GM18907 (cell line): ENCODE data around the gene SPIRE2.
A peak's percentile ranks its signal among the peaks of the same experiment; 100 is the strongest.
"Not testable (repeated sequence)": the region's sequence is repeated elsewhere in the genome, so short reads cannot be mapped to it uniquely, and the experiment has no call there.

Experiments
- ATAC-seq: cut with Tn5 transposase; IDR thresholded peaks from one replicate; pipeline ENCODE4 v1.9.1; 2021; ENCODE audit warnings: mild to moderate bottlenecking, moderate library complexity; ENCODE audit not compliant: unreplicated experiment

Gene SPIRE2

DNA sequence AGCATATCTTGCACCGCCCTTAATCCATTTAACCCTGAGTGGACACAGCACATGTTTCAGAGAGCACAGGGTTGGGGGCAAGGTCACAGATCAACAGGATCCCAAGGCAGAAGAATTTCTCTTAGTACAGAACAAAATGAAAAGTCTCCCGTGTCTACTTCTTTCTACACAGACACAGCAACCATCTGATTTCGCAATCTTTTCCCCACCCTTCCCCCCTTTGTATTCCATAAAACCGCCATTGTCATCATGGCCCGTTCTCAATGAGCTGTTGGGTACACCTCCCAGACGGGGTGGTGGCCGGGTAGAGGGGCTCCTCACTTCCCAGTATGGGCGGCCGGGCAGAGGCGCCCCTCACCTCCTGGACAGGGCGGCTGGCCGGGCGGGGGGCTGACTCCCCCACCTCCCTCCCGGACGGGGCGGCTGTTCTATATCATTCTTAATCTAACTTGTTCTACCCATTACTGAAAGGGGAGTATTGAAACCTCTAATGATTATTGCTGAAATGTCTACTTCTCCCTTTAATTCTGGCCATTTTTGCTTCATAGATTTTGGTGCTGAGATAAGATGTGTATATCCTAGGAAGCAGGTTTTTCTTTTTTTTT lies 21.6 kb upstream of the SPIRE2 start:
- not testable (repeated sequence) for ATAC-seq

DNA sequence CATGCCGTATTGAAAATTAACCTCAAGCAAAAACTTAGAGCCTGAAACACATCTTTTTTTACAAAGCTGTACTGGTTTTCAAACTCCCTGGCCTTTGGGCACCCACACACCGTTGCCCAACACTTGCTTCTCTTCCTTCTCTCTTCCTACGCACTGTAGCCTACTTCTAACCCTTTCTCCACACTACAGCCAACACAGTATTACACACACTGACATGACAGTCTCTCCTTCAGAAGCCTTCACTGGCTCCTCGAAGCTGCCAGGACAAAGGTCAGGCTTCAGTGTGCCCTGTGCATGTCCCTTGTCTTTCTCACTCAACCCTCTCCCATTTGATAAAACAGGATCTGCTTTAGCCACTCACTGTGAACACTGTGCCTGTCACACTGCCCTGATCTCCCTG lies 19.8 kb upstream of the SPIRE2 start:
- ATAC-seq = no peak

DNA sequence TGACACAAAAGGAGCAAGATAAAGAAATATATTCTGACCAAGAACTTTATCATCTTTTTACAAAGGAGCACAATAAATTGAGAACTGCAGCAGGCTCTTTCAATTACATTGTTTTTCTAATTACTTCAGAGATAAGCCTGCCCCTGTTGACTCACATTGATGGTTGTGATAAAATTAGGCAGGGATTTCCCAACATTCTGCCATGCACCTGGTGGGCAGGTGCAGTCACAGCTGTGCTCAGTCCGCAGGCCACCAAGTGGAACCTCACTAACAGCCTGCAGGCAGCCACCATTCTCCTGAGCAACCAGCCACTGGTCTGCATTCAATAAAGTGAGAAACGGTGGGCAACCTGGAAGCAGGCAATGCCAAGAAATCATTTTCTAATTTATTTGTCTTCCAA lies 17.0 kb upstream of the SPIRE2 start:
- ATAC-seq = no peak

DNA sequence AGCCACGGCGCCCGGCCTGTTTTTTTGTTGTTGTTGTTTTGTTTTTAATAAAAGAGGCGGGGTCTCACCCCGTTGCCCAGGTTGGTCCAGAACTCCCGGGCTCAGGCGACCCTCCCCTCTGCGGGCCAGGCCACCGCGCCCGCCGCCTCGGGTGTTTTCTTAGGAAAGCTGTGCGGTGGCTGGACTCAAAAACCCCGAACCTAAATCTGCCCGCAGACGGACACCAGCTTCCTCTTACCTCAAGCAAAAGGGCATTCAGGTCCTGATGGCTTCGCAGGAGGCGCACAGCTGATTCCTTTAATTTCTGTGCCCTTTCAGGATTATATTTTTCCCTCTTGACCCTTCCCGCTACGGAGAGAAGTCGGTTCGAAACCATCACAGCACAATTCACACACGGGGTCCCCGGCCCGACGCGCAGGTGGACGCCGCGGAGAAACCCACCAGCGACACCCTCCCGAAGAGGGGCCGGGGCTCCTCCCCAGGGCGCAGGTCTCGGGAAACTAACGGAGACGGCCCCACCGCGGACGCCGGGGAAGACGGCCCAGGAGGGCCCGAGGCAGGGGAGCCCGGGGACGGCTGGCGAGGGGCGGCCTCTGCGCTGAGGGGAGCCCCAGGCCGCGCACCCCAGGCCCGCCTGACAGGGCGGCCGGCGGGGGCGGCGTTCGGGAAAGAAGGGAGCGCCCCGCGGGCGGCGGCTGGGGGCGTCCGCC lies 12.5 kb upstream of the SPIRE2 start:
- peak; percentile 37 for ATAC-seq

DNA sequence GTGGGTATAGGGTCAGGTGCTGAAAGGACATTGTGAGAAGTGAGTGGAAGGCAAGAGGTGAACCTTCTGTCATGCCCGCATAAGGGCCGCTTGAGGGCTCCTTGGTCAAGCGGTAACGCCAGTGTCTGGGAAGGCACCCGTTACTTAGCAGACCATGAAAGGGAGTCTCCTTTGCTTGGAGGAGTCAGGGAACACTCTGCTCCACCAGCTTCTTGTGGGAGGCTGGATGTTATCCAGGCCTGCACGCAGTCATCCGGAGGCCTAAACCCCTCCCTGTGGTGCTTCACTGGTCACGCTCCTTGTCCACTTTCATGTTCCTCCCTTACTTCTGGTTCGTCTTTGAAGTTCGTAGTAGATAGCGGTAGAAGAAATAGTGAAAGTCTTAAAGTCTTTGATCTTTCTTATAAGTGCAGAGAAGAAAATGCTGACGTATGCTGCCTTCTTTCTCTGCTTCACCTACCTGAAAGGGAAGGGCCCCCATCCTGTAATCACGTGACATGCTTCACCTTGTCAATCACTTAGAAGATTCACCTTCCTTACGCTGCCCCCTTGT lies 9.3 kb upstream of the SPIRE2 start:
- ATAC-seq = not testable (repeated sequence)

DNA sequence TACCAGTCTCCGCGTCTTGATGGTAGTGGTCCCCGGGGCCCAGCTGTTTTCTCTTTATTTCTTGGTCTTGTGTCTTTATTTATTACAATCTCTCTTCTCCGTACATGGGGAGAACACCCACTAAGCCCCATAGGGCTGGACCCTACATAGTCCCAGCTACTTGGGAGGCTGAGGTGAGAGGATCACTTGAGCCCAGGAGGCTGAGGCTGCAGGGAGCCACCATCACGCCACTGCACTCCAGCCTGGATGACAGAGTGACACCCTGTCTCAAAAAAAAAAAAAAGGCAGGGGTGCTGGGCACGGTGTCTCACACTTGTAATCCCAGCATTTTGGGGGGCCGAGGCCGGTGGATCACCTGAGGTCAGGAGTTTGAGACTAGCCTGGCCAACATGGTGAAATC lies 8.8 kb upstream of the SPIRE2 start:
- not testable (repeated sequence) for ATAC-seq

DNA sequence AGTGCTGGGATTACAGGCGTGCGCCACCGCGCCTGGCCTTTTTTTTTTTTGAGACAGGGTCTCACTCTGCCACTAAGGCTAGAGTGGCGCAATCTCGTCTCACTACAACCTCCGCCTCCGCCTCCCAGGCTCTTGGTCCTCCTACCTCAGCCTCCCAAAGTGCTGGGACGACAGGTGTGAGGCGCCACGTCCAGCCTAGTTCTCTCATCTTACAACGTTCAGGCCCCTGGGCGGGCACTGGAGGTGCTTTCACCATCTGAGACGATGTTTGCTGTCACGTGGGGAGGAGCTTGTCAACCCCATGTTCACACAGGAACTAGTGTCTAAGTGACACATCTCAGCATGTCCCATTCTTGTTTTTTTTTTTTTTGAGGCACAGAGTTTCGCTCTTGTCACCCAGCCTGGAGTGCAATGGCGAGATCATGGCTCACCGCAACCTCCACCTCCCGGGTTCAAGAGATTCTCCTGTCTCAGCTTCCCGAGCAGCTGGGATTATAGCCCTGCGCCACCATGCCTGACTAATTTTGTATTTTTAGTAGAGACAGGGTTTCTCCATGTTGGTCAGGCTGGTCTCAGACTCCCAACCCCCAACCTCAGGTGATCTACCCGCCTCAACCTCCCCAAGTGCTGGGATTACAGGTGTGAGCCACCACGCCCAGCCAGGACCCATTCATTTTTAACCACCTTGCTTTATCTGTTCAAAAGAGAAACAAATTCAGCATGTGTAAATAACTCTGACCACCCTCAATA lies 6.7 kb upstream of the SPIRE2 start:
- ATAC-seq = no peak

DNA sequence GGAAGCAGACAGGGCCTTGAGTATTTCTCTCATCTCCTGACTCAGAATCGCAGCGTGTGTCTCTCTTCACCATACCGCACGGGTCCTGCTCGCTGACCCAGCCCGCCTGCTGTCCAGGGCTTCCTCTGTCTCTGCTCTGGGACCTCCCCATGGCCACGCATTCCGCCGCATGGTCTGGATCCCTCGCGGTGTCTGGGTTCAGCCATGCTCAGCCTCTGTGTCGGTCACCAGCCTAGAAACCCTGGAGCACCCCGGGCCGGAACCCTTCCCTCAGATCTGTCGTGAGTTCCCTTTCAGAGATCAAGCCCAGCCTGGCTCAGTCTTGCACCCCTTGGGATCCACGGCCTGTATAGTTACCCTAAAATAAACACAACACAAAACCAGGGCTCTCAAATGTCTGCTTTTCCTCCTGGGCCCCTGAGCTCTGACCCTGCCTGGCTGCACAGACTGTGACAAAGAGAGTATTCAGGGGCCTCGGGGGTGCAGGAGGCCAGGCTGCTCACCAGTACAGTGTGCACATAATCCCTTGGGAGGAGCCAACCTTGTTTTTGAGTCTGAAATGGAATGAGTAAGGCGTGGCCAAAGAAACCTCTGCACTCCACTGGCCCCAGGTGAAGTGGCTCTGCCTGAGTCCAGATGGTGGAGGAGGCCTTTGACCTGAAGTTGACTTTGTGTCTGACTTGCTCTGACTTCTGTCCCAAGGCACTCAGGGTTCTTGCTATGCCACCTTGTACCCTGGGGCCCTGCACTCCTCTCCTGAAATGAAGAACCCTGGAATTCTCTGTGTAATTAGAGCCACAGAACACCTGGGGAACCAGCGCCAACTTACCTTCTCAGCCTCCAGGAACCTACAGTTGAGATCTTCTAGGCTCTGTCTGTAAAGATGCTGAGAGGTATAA lies 5.8 kb upstream of the SPIRE2 start:
- no peak for ATAC-seq

DNA sequence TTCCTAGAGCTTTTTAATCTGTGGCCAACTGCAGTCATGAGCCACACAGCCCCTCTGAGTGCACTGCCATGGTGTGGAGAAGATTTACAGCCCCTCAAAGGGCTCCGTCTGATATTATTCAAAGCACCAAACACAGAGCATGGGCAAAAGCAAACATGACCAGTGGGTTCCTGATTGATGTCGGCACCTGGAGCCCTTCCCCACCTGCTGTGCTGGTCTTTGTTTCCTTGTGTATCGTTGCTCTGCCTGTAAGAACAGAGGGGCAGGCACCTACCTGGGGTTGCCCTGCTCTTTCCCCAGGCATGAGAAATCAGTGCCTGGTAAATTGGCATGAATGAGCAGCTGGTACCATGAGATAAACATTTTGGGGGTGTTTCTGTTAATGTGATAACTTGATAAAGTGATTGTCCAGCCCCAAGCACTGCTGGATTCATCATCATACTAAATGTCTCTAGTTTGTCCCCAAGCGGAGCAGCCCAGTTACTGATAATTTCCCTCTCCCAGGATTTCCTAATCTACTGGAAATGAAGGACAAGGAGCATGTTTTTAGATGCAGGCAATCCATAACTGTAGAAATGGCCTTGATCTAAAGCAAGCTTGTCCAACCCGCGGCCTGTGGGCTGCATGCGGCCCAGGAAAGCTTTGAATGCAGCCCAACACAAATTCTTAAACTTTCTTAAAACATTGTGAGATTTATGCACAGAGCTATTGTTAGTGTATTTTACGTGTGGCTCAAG lies 5.0 kb upstream of the SPIRE2 start:
- ATAC-seq = no peak

DNA sequence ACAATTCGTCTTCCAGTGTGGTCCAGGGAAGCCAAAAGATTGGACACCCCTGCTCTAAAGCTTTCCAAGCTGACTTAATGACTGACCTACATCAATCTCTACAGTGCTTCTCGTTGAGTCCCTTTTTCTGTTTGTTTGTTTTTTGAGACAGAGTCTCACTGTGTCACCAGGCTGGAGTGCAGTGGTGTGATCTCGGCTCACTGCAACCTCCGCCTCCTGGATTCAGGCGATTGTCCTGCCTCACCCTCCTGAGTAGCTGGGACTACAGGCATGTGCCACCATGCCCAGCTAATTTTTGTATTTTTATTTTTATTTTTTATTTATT lies 4.5 kb upstream of the SPIRE2 start:
- not testable (repeated sequence) for ATAC-seq

DNA sequence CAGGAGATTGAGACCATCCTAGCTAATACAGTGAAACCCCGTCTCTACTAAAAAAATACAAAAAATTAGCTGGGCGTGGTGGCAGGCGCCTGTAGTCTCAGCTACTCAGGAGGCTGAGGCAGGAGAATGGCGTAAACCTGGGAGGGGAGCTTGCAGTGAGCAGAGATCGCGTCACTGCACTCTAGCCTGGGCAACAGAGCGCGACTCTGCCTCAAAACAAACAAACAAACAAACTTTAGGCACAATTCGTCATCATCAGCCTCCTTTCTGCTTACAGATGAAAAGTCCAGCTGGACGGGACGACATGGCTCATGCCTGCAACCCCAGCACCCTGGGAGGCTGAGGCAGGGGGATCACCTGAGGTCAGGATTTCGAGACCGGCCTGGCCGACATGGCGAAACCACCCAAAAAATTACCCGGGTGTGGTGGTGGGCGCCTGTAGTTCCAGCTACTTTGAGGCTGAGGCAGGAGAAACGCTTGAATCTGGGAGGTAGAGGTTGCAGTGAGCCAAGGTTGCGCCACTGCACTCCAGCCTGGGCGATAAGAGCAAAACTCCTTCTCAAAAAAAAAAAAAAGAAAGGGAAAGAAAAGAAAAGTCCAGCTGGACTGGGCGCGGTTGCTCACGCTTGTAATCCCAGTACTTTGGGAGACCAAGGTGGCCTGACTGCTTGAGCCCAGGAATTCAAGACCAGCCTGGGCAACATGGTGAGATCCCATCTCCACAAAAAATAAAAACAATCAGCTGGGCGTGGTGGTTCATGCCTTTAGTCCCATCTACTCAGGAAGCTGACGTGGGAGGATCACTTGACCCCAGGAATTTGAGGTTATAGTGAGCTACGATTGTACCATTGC lies 1.5 kb upstream of the SPIRE2 start:
- no peak for ATAC-seq

DNA sequence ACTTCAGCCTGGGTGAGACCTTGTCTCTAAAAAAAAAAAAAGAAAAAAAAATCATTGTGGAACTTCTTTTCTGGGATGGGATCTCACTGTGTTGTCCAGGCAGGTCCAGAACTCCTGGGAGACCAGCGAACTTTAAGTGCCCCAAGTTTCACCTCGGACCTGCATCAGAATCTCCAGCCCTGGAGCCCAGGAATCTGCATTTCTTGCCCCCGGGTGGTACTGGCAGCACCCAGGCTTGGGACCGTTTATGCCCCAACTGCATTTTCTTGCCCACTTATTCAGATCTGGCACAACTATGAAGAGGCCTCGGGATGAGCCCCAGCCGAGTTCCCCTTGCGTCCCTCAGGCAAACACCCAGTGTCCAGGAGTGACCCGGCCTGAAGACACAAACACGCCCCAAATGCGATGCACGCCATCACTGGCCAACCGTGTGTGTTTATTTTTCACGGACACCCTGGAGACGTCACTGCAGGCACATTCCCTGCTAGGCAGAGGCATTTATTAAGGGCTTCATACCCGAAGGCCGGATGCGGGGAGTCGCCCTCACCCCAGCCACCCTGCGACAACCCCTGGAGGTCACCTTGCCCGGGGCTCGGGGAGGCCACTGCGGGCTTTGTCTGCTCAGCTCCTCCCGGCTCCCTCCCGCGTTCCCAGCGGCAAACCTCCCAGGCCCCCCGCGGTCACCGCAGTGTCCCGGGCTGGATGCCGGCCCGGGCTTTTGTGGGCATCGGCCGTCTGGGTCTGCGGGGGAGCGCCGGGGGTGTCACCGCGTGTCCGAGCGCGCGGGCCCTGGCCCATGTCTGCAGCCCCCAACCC lies 684 bp upstream of the SPIRE2 start:
- ATAC-seq = no peak

DNA sequence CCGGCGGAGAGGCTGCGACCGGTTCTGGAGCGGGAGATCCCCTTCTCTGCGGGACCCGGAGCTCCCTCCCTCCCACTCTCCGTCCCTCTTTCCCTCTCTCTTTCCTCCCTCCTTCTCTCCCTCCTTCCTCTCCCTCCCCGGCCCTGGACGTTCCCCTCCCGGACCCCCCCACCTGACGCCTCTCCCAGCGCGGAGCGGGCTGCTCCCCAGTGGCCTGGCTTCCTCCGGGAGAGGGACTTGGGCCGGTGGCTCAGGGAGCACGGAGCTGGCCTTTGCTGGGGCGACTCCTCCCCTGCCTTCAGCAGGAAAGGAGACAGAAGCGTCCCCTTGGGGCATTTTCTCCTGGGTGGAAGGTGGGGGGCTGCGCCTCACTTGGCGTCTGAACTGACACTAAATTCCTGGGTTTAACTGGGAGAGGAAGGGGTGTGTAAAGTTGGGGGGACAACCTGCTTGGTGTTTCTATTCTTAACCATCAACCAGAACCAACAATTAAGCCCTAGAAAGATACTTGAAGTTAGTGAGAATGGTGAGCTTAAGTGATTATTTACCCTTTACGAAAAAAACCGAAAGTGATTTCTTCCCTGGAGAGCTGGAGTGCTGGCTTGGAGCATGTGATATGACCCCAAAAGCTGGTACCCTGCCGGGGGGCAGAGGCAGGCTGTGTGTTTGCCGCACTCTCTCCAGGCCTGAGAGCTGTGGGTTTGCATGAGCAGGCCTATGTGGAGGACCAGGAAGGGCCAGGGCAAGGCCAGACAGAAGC lies 775 bp downstream of the SPIRE2 start:
- no peak for ATAC-seq

DNA sequence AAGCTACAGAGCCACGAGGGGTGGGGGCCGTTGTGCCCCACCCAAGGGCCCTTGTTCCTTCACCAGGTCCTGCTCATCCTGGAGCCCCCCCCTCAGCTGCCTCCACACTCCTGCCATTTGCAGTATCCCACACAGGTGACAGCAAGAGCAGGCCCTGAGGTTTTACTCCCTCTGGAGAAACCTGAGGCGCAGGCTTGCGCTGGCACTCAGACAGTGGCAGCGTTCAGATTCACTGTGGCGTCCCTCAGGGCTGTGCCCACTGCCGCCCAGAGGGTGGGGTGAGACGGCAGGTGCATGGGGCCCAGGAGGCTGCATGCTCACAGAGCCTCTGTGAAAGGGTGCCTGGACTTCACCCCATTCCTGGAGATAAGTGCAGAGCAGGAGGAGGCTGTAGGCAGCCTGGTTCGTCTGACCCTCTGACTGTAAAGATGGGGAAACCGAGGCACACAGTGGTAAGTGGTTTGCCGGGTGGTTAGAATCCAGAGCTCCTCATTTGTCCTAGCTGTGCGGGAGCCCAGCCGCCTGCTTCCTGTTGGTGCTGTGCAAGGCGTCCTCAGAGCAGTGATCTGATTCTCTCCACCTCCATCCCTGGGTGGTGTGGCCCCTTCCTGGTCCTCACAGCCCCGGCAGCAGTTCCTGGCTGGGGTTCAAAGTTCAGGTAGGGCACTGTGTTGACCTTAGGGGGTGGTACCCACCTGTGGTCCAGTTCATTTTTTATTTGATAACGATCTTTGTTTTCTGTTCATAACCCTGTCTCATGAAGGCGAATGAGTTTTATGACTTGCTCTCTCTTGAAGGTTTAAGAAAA lies 1.6 kb downstream of the SPIRE2 start:
- ATAC-seq = no peak

DNA sequence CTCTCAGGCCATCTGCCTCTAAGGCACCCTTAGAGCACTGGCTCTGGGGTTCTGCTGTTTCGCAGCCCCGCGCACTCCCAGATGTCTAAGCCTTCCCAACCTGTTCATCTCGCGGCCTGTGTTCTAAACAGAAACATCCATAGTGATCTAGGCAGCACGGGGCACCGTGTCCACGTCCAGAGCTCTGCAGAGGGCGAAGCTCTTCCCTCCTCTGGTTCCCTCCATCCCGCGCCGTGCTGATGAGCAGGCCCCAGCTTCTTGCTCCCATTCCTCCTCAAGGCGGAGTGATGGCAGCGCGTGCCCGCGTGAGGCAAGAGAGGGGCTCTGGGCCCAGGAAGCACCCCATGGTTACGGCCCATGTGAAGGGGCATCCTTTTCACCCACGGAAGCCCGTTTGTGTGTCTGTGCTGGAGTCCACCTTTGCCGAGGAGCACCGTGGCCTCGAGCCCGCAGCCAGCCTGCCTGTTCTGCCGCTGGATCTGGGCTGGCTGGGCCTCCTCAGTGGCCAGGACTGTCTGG lies 3.6 kb downstream of the SPIRE2 start:
- ATAC-seq = no peak

DNA sequence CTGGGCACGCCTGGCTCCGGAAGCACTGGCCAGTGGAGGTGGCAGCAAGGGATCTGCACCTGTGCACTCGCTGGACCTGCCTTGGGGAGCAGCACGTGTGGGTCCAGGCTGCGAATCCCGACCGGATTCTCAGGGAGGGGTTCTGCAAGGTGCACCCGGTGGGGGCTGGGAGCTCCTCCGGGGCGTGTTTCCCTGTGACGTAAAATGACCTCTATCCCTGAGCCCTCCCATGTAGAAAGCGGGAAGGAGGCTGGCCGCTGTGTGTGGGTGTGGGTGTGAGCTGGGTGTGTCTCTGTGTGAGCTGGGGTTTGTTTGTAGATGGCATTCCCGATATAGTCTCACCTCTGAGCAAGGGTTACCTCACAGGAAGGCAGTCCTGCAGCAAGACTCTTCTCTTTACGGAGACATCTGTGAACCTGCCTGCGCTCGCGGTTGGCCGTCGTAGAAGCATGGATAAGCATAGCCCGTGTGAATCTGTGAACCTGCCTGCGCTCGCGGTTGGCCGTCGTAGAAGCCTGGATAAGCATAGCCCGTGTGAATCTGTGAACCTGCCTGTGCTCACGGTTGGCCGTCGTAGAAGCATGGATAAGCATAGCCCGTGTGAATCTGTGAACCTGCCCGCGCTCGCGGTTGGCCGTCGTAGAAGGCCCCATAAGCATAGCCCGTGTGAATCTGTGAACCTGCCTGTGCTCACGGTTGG lies 5.5 kb downstream of the SPIRE2 start:
- not testable (repeated sequence) for ATAC-seq
